Kasumi-1 (cell line): ENCODE measurements around the gene TNFSF9.
"Not testable (repeated sequence)": the region's sequence is repeated elsewhere in the genome, so short reads cannot be mapped to it uniquely, and the experiment has no call there.

Source experiments
- DNase-seq, 2 experiments: peaks; one replicate each; lab custom pipeline; 2025; lab: John Stamatoyannopoulos, UW

Gene TNFSF9

DNA sequence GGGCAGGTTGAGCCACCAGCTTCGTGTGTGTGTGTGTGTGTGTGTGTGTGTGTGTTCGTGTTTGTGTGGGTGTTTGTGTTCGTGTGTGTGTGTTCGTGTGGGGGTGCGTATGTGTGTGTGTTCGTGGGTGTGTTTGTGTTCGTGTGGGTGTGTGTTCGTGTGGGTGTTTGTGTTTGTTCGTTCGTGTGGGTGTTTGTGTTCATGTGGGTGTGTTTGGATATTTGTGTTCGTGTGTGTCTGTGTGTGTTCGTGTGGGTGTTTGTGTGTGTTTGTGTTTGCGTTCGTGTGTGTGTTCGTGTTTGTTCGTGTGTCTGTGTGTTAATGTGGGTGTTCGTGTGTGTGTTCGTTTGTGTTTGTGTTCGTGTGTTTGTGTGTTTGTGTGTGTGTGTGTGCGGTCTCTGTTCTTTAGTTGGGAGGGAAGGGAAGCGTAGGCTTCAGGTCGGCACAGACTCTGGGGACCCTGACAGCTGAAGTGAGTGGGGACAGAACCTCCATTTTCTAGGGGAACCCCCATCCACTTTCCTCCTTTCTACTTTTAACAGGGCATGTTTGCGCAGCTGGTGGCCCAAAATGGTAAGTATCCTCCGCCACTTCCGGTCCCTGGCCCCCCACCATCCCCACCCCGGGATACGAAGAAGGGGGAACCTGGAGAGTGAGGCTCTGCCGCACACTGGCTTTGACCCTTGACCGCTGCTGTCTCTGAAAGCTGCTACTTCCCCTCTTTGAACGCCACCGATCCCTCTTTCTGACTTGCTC lies 1.6 kb downstream of the TNFSF9 start:
- peak; percentile 9 to 52 for DNase-seq

DNA sequence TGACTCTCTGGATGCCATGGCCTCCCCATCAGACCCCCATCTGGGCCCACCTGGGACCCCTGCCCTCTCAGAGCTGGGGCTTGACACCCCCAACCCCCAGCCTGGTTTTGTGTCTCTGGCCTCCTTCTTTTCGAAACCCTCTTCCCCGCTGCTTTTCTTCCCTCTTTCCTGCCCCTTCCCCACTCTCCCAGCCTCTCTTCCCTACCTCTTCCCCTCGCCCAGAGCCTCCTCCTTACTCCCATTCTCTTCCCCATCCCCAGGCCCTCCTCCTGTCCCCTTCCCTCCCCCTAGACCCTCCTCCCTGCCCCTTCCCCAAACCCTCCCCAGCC lies 2.1 kb downstream of the TNFSF9 start:
- no peak for DNase-seq

DNA sequence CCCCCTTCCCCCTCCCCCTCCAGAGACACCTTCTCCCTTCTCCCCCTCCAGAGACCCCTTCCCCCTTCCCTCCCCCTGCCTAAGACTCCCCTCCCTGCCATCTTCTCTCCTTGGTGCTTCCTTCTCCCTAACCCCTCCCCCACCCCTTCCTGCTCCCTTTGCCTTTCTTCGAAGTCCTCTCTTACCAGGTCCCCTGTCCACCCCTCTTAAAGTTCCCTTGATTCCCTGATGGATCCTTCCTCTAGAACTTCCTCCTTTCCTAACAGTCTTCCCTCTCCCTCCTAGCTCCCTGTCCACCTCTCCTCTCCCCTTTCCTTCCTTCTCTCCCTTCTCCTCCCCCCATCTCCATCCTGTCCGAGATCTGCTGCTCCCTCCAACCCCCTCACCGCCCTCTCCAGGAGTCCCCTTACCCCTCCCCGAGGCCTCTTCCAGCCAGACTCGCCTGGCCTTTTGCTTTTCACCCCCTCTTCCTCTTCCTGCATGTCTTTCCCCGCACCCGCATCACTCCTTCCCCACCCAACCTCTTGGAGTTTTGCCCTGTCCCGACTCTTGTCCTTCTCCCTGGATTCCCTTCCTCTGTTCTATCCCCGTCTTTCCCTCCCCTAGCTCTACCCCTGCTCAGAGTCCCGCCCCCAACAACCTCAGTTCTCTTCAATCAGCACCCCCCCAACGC lies 3.1 kb downstream of the TNFSF9 start:
- no peak for DNase-seq

DNA sequence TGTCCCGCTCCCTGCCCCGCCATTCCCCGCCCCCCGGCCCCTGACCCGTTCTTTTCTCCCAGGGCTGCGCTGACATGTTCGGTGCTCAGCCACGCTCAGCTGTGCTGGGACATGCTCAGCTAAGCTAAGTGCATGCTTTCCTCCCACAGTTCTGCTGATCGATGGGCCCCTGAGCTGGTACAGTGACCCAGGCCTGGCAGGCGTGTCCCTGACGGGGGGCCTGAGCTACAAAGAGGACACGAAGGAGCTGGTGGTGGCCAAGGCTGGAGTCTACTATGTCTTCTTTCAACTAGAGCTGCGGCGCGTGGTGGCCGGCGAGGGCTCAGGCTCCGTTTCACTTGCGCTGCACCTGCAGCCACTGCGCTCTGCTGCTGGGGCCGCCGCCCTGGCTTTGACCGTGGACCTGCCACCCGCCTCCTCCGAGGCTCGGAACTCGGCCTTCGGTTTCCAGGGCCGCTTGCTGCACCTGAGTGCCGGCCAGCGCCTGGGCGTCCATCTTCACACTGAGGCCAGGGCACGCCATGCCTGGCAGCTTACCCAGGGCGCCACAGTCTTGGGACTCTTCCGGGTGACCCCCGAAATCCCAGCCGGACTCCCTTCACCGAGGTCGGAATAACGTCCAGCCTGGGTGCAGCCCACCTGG lies 3.7 kb downstream of the TNFSF9 start:
- DNase-seq = no peak

DNA sequence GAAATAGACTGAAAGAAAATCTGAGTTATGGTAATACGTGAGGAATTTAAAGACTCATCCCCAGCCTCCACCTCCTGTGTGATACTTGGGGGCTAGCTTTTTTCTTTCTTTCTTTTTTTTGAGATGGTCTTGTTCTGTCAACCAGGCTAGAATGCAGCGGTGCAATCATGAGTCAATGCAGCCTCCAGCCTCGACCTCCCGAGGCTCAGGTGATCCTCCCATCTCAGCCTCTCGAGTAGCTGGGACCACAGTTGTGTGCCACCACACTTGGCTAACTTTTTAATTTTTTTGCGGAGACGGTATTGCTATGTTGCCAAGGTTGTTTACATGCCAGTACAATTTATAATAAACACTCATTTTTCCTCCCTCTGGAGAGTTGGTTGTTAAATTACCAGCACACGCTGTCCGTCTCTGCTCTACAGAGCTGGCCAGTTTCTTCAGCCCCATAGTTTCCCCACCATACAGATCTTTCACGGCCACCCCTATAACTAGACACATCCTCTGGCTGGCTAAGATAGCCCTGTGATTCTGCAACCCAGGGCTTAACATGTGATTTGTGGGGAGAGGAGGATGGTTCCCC lies 4.8 kb downstream of the TNFSF9 start:
- no peak for DNase-seq

DNA sequence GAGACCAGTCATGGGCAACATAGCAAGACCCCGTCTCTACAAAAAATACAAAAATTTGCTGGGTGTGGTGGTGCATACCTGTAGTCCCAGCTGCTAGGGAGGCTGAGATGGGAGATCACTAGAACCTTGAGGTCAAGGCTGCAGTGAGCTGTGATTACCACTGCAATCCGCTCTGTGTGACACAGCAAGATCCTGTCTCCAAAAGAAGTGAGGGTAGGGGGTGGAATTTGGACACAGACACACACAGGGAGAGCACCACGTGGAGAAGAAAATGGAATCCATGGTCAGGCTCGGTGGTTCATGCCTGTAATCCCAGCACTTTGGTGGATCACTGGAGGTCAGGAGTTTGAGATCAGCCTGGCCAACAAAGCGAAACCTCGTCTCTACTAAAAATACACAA lies 8.7 kb downstream of the TNFSF9 start:
- no peak for DNase-seq

DNA sequence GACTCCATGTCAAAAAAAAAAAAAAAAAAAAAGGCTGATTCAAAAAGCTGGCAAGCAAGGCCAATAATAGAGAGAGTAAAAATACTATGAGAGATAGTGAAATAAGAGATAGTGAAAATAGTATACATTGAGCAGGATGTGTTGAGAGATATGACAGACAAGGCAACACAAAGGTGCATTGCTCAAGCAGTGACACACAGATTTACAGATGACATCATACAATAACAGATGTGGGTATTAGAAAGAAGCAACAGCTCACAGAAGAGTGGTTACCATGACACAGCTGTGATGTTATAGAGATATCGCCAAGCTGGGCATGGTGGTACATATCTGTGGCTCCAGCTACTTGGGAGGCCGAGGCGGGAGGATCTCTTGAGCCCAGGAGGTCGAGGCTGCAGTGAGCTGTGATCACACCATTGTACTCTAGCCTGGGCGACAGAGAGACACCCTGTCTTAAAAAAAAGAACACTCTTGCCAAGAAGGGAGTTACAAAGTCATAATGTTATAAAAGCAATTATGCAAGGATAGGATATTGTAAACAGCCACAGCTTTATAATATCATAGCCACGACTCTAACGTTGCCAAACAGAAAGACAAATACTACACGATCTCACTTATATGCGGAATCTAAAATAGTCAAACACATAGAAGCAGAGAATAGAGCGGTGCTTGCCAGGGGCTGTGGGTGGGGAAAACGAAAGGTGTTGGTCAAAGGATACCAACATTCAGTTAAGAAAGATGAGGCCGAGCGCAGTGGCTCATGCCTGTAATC lies 10.3 kb downstream of the TNFSF9 start:
- no peak for DNase-seq

DNA sequence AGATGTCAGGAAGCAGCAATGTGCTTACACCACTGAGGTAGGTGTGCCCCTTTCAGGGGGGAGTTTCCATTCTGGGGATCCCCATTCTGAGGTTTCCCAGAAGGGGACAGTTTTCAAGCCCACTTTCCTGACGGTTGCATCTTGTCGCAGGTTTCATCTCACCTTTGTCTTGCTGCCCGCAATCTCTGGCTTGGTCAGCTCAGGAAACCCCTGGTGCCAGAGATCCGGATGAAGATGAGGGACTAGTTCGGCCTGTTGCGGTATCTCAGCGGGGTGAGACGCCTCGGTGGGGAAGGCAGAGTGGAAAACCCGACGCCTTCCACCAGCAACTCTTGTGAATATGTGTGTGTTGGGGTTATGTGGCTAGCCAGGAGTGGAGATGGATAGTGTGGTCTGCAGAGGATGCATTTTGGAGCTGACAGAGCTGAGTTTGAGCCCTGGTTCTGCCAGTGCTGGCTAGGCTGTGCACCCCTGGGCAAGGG lies 13.1 kb downstream of the TNFSF9 start:
- no peak for DNase-seq

DNA sequence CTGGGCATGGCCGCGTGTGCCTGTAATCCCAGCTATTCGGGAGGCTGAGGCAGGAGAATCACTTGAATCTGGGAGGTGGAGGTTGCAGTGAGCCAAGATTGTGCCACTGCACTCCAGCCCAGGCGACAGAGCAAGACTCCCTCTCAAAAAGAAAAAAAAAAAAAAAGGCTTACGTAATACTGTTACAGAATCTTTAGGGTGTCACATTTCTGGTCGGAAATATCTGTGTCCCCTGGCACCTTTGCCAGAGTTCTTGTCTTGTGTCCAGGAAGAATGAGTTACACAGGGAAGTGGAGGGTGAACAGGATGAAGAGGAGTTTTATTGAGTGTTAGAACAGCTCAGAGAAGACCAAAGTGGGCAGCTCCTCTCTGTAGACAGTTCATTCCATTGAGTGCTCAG lies 19.9 kb downstream of the TNFSF9 start:
- not testable (repeated sequence) for DNase-seq

DNA sequence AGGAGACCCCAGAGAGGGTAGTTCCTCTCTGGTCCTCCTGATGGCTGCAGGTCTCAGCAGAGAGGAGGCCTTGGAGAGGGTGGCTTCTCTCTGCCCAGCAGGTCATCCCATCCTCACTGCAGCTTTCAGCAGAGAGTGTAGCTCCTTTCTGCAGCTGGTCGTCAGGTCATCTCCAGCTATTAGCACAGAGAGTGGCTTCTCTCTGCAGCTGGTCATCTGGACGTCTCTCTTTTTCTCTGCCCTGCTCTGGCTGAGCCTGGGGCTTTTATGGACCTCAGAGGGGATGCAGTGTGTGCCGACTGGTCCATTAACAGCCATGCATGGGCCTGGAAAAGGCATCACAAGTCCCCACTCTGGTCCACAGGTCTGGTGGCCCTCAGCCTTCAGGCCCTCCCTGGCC lies 20.3 kb downstream of the TNFSF9 start:
- no peak for DNase-seq

DNA sequence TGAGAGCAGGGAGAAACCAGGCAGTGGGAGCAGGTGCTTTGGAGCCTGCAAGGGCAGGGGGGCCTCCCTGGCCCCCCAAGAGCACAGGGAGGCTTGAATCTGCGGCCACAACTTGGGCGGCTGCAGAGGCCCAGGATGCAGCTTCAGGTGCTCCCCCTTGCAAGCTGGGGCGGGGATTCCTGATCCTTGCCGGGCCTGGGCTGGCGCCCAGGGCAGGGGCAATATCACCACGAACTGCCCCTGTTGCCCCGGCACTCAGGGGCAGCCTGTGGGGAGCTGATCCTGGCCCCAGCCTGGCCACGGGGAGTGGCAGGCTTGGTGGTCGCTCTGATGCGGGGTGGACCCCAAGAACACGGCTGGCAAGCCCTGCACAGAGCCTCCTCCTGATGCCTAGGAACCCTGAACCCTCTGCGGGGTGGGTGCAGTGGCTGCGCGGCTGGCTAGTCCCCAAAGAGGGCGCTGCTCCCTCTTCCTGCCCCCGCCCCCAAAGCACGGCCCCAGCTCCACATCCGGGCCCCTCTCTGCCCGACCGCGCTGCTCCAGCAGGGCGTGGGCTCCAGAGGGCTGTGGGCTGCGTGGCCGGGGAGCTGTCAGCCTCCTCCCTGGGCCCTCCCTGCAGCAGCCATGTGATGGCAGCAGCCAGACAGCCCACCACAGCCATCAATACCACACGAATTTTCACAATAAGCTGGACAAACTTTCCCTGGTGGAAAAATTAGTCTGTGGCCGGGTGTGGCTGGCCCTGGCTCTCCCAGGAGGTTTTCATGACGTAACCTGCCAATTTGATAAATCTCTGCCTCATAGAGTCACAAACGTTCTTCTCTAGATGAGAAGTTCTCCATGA lies 21.0 kb downstream of the TNFSF9 start:
- DNase-seq = no peak

DNA sequence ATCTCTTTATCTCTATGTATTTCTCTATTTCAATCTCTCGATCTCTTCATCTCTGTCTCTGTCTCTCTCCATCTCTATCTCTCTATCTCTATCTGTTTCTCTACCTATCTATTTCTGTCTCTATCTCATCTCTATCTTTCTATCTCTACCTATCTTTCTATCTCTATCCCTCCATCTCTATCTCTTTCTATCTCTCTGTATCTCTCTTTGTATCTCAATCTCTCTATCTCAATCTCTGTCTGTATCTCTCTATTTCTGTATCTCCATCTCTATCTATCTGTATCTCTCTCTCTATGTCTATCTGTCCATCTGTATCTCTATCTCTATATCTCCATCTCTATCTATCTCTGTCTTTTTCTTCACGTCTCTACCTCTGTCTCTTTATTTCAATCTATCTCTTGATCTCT lies 25.2 kb downstream of the TNFSF9 start:
- no peak for DNase-seq

DNA sequence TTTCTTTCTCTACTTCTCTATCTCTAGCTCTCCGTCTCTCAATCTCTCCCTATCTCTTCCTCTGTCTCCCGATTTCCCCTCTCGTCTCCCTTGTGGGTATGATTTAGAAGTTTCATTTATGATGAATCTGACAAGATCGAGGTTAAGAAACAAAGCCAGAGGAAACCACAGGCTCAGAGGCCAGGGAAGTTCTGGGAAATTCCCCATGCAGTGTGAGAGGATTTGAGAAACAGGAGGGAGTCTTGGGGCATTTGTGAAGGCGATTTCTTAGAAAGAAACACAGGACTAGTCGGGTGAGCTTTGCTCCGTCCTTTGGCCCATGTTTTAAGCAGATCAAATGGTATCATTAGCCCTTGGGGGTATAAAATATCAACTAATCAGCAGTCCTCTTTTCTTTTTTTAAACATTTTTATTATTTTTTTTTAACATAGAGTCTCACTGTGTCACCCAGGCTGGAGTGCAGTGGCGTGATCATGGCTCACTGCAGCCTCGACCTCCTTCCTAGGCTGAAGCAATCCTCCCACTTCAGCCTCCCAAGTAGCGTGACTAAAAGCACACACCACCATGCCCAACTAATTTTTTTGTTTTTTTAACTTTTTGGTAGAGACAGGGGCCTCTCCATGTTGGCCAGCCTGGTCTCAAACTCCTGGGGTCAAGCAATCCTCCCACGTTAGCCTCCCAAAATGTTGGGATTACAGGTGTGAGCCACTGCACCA lies 25.8 kb downstream of the TNFSF9 start:
- no peak for DNase-seq

DNA sequence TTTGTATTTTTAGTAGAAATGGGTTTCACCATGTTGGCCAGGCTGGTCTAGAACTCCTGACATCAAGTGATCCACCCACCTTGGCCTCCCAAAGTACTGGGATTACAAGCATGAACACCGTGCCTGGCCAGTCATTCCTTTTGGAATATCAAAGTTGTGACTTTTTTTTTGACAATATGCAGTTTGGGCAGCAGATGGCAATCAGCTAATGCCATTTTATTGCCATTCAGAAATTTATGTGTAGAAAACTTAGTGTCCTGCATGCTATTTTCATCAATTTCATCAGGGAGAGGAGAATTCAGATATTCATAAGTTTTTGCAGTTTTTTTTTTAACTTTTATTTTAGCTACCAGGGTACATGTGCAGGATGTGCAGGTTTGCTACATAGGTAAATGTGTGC lies 31.6 kb downstream of the TNFSF9 start:
- DNase-seq = not testable (repeated sequence)

DNA sequence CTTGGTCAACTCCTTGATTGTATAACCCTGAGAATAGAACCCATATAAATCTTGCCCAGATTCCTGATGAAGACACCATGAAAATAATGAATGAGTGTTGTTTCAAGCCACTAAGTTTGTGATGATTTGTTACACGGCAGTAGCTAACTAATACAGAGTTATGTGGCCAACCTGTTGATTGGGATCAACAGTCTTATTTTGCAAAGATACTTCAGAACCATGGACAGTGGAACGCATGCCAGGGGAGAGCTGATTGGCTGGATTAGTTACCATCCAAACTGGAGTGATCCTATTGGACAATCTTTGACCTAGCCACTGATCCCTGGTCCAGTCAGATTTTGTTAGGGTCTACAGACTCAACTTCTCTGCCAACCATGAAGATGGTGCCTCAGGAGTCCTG lies 33.6 kb downstream of the TNFSF9 start:
- DNase-seq = peak; percentile 33 to 43

DNA sequence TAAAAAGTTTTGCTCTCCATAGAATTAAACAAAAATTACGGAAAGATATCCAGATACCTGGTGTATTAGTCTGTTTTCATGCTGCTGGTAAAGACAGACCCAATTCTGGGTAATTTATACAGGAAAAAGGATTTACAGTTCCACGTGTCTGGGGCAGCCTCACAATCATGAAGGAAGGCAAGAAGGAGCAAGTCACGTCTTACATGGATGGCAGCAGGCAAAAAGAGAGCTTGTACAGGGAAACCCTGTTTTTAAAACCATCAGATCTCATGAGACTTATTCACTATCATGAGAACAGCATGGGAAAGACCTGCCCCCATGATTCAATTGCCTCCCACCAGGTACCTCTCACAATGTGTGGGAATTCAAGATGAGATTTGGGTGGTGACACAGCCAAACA lies 35.9 kb downstream of the TNFSF9 start:
- not testable (repeated sequence) for DNase-seq

DNA sequence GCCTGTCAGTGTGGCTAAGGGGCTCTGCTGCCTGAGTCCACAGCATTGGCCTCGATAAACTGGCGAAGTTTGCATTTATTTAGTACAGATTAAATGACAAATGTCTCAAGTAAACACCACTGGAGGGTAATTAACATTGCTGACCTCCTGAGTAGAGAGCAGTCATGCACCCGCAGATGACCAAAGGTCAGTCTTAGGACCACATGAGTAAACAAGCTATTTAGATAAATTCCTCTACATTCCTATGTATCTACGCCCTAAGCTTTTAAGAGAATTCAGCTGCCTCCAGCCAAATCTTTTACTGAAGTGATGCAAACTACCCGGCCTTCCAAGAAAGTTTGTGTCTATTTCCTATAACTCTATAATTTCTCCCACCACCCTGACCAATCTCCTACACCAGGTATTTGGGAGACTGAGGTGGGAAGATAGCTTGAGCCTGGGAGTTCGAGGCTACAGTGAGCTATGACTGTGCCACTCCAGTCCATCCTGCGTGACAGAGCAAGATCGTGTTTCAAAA lies 37.2 kb downstream of the TNFSF9 start:
- no peak for DNase-seq

DNA sequence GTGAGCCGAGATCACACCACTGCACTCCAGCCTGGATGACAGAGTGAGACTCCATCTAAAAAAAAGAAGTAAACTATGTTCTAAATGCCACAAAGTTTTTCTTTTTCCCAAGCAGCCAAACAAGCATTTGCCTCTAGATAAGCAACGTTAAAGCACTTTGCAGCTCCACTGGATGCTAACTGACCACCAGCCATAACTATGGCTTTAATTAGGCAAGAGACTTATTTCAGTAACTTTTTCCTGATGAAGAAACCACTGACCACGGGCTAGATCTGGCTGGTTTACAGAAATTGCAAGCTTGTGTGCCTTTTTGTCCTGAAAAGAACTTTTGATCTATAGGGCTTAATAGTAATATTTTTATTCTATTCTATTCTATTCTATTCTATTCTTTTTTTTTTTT lies 38.0 kb downstream of the TNFSF9 start:
- no peak for DNase-seq

DNA sequence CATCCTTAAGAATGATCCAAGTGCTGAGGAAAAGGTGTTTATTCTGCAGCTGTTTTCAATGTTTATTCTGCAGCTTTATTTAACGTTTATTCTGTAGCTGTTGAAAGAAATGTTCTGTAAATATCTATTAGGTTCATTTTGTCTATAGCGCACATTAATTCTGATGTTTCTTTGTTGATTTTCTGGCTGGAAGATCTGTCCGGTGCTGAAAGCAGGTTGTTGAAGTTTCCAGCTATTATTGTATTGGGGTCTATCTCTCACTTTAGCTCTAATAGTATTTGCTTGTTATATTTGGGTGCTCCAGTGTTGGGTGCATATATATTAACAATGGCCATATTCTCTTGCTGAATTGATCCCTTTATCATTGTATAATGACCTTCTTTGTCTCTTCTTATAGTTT lies 39.9 kb downstream of the TNFSF9 start:
- no peak for DNase-seq

DNA sequence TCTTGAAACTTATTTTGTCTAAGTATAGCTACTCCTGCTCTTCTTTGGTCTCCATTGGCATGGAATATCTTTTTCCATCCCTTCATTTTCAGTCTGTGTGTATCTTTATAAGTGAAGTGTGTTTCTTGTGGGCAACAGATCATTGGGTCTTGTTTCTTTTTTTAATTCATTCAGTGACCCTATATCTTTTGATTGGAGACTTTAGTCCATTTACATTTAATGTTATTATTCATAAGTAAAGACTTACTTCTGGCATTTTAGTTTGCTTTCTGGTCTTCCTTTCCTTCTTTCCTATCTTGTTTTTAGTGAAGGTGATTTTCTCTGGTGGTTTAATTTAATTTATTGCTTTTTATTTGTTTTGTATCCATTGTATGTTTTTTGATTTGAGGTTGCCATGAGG lies 40.3 kb downstream of the TNFSF9 start:
- DNase-seq = no peak
